Ovary (tissue), 3 donors: ENCODE measurements around the gene MAP3K9.

Source experiments
- CTCF ChIP-seq, 3 donors: fragments of 450-650 bp in 2 of 3; fragments of 200-600 bp in 1 of 3; IDR thresholded peaks; one replicate each; pipeline versions ENCODE4 v1.5.1 to v1.8.0; 2016 to 2022; ENCODE audit warnings: antibody characterized with exemption in 3 of 3, mild to moderate bottlenecking in 1 of 3
- POLR2A ChIP-seq: fragments of 450-650 bp; IDR thresholded peaks from one replicate; pipeline ENCODE4 v1.6.1; 2017; ENCODE audit warnings: antibody characterized with exemption, mild to moderate bottlenecking, moderate library complexity
- donor health status: DM: no; HTN: no; CAD: no.

- no peak for TF ChIP-seq CTCF (IDR thresholded peaks at IDR 0.05)
- TF ChIP-seq POLR2A = no peak
Observed at GRCh38 chr14:70811050-70811449, 1.7 kb upstream of the MAP3K9 start.
